AG04450 (cell line): ENCODE results near the gene ITGAX. TPM values are rescaled to one million over a fixed set of nuclear protein-coding genes. Genes with fewer than 3 reads are reported as not detected.

Experiments used
- CTCF ChIA-PET: fragments of 300-600, 350-600 bp; formaldehyde crosslinking; extraction: SDS; loops from one replicate; lab custom pipeline; 2022; ENCODE audit warnings: antibody characterized with exemption, inconsistent platforms; lab: Charles Lee
- POLR2A ChIA-PET: fragments of 350-600 bp; formaldehyde crosslinking; extraction: SDS; loops from one replicate; lab custom pipeline; 2021; ENCODE audit warnings: antibody characterized with exemption, inconsistent platforms; lab: Yijun Ruan, JAX
- DNase-seq: peaks from one replicate; pipeline ENCODE4 v3.0.0-alpha.2; 2011; ENCODE audit warnings: low read depth, low spot score
- H3K27ac ChIP-seq: one replicate; pipeline ENCODE4 v1.5.1; 2012; ENCODE audit warnings: low read depth, low read length, control low read depth
- H3K27me3 ChIP-seq: one replicate; pipeline ENCODE4 v1.6.0; 2012; ENCODE audit warnings: low read length; ENCODE audit not compliant: control insufficient read depth, insufficient read depth
- H3K4me3 ChIP-seq: 2 replicates; pipeline ENCODE4 v1.5.1; 2011; ENCODE audit warnings: mild to moderate bottlenecking, low read depth, low read length, control low read depth
- H3K9me3 ChIP-seq: 2 replicates; pipeline ENCODE4 v1.5.1; 2012; ENCODE audit warnings: low read length; ENCODE audit not compliant: control insufficient read depth, insufficient read depth
- CTCF ChIP-seq: IDR thresholded peaks from 2 replicates; pipeline ENCODE4 v1.5.1; 2011; ENCODE audit warnings: low read depth, low read length, control low read depth, inconsistent platforms
- polyA plus RNA-seq: library from polyadenylated mRNA; depleted of rRNA; stranded (reverse); fragments of >200 nt; gene quantifications from 2 replicates; pipeline ENCODE4 v1.2.3, GENCODE V29; 2011

ITGAX gene
- polyA plus RNA-seq, 1 experiment, result 0.15 TPM

- Histone ChIP-seq H3K4me3 (no peak overlapping the region), H3K9me3 (no peaks in the 10 kb centered on the region), H3K27ac (no peak overlapping the region), H3K27me3 (peaks cover 5% of the 10 kb centered on the region)
- DNase-seq, result no peak
- ChIA-PET CTCF (interaction anchor here (1.2 to 1.3 kb wide), 2 partner anchors 58 to 243 kb away, joined by 3 read pairs; no protein-coding TSS in a partner anchor), POLR2A (no interaction called here)
- no peak for TF ChIP-seq CTCF
These were observed 30.7 kb downstream of the ITGAX start for GRCh38 chr16:31385680-31386079.

GRCh38 chr16:31386157-31386984 is 31.4 kb downstream of the ITGAX start:
- no peak overlapping the region for H3K27ac ChIP-seq

GRCh38 chr16:31388535-31388934 is 33.6 kb downstream of the ITGAX start:
- Histone ChIP-seq H3K27me3 (no peaks in the 10 kb centered on the region), H3K4me3 (no peak overlapping the region), H3K27ac (no peak overlapping the region), H3K9me3 (no peaks in the 10 kb centered on the region)
- DNase-seq, result no peak
- TF ChIP-seq CTCF, result no peak
- ChIA-PET CTCF (no interaction called here), POLR2A (no interaction called here)

More at GRCh38 chr16:31386157-31386984, 31.4 kb downstream of the ITGAX start:
- Histone ChIP-seq H3K9me3 (no peaks in the 10 kb centered on the region), H3K4me3 (no peak overlapping the region), H3K27me3 (peaks cover 5% of the 10 kb centered on the region)
- no peak for TF ChIP-seq CTCF
- POLR2A ChIA-PET, result no interaction called here
- DNase-seq, result no peak
- CTCF ChIA-PET, result interaction anchor here (1.2 to 1.3 kb wide), 2 partner anchors 57 to 244 kb away, joined by 3 read pairs; no protein-coding TSS in a partner anchor

- Histone ChIP-seq H3K27me3 (no peaks in the 10 kb centered on the region), H3K27ac (no peak overlapping the region), H3K9me3 (no peaks in the 10 kb centered on the region), H3K4me3 (no peak overlapping the region)
- no peak for DNase-seq
- POLR2A ChIA-PET, result no interaction called here
- CTCF ChIA-PET, result interaction anchor here (1.6 kb wide), 1 partner anchor 8 kb away, joined by 6 read pairs; no protein-coding TSS in a partner anchor
- no peak for TF ChIP-seq CTCF
These were observed 35.6 kb downstream of the ITGAX start for GRCh38 chr16:31390504-31391041.

GRCh38 chr16:31393056-31393455 is 38.1 kb downstream of the ITGAX start, which contains the start of gene ITGAD:
Gene ITGAD, plus strand, starts transcription at chr16:31393335. Its CDS starts 26 bp downstream, at chr16:31393361.
- H3K27me3 ChIP-seq, result no peaks in the 10 kb centered on the region
- H3K9me3 ChIP-seq, result no peaks in the 10 kb centered on the region; the same call in 1 of the 2 replicates
- TF ChIP-seq CTCF, result no peak
- ChIA-PET POLR2A (no interaction called here), CTCF (no interaction called here)
- H3K4me3 ChIP-seq, result no peak within 1 kb of the TSS
- no peak within 1 kb of the TSS for H3K27ac ChIP-seq
- no peak for DNase-seq
